ENCODE measurements around the gene PCDH1. TPM values are rescaled to one million over a fixed set of nuclear protein-coding genes. Genes with fewer than 3 reads are reported as not detected.

The PCDH1 gene
- polyA plus RNA-seq (2012; ENCODE audit: insufficient read length, low read depth), result 12.1 TPM

DNA sequence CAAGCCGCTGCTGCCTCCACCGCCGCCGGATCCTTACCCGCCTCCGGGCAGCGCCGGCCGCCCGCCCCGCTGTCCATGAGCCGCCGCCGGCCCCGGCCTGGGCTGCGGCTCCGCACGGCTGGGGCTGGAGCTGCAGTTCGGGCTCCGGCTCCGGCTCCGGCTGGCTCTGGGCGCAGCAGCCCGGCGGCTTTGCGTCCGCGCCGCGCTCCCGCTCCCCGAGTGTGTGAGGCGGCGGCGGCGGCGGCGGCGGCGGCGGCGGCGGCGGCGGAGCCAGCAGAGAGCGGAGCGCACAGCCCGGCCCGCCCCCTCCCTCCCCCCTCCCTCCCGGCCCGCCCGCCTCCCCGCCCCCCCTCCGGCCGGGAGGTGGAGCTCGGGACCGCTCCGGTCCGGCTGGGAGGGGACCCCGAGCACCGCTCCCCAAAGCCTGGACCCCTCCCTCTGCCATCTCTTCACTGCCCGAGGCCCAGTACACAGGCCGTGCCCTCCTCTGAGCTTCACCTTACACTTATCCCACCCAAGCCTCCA, at the start of gene PCDH1:
Gene PCDH1, minus strand, starts transcription at position 225 of the 525 bp plus-strand sequence. Its CDS starts 148 bp downstream, at position 77.
- TF ChIP-seq FOXP2 (optimal IDR thresholded peaks at IDR 0.05; ENCODE audit: borderline replicate concordance, extremely low read depth, extremely low read length, insufficient read depth) (no peak), SIN3A (IDR thresholded peaks at IDR 0.05; ENCODE audit: borderline replicate concordance, insufficient read depth, low read length) (no peak), TAF1 (IDR thresholded peaks at IDR 0.05; ENCODE audit: borderline replicate concordance, insufficient read depth, low read length) (no peak), POLR2AphosphoS5 (IDR thresholded peaks at IDR 0.05; ENCODE audit: low read depth, low read length) (no peak)
- TF ChIP-seq, protein P1, sequence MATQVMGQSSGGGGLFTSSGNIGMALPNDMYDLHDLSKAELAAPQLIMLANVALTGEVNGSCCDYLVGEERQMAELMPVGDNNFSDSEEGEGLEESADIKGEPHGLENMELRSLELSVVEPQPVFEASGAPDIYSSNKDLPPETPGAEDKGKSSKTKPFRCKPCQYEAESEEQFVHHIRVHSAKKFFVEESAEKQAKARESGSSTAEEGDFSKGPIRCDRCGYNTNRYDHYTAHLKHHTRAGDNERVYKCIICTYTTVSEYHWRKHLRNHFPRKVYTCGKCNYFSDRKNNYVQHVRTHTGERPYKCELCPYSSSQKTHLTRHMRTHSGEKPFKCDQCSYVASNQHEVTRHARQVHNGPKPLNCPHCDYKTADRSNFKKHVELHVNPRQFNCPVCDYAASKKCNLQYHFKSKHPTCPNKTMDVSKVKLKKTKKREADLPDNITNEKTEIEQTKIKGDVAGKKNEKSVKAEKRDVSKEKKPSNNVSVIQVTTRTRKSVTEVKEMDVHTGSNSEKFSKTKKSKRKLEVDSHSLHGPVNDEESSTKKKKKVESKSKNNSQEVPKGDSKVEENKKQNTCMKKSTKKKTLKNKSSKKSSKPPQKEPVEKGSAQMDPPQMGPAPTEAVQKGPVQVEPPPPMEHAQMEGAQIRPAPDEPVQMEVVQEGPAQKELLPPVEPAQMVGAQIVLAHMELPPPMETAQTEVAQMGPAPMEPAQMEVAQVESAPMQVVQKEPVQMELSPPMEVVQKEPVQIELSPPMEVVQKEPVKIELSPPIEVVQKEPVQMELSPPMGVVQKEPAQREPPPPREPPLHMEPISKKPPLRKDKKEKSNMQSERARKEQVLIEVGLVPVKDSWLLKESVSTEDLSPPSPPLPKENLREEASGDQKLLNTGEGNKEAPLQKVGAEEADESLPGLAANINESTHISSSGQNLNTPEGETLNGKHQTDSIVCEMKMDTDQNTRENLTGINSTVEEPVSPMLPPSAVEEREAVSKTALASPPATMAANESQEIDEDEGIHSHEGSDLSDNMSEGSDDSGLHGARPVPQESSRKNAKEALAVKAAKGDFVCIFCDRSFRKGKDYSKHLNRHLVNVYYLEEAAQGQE (IDR thresholded peaks at IDR 0.05; ENCODE audit: insufficient read depth in 1 of 2, low read depth in 2 of 2, low read length in 2 of 2), result no peak

DNA sequence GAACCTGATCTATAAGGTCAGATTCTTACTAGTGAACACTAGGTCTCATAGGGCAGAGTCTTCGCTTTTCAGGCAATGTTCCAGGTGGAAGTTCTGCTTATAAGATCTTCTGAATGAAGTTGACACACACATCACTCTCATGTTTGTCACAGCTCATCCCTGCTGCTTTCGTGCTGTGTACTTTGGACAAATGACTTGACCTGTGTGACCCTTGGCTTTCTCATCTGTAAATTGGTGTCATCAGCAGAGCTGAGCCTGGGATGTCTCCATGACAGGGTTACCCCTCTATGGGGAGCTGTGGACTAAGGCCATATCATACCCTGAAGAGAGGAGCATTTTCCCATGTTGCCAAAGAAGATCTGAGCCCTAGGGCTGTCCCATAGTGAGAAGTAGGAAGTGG, 48.2 kb upstream of the PCDH1 start:
- TF ChIP-seq, protein P1 (IDR thresholded peaks at IDR 0.05; ENCODE audit: insufficient read depth in 1 of 2, low read depth in 2 of 2, low read length in 2 of 2), result no peak
- TF ChIP-seq FOXP2 (optimal IDR thresholded peaks at IDR 0.05; ENCODE audit: borderline replicate concordance, extremely low read depth, extremely low read length, insufficient read depth) (no peak), SIN3A (IDR thresholded peaks at IDR 0.05; ENCODE audit: borderline replicate concordance, insufficient read depth, low read length) (no peak), TAF1 (IDR thresholded peaks at IDR 0.05; ENCODE audit: borderline replicate concordance, insufficient read depth, low read length) (no peak), POLR2AphosphoS5 (IDR thresholded peaks at IDR 0.05; ENCODE audit: low read depth, low read length) (no peak)

DNA sequence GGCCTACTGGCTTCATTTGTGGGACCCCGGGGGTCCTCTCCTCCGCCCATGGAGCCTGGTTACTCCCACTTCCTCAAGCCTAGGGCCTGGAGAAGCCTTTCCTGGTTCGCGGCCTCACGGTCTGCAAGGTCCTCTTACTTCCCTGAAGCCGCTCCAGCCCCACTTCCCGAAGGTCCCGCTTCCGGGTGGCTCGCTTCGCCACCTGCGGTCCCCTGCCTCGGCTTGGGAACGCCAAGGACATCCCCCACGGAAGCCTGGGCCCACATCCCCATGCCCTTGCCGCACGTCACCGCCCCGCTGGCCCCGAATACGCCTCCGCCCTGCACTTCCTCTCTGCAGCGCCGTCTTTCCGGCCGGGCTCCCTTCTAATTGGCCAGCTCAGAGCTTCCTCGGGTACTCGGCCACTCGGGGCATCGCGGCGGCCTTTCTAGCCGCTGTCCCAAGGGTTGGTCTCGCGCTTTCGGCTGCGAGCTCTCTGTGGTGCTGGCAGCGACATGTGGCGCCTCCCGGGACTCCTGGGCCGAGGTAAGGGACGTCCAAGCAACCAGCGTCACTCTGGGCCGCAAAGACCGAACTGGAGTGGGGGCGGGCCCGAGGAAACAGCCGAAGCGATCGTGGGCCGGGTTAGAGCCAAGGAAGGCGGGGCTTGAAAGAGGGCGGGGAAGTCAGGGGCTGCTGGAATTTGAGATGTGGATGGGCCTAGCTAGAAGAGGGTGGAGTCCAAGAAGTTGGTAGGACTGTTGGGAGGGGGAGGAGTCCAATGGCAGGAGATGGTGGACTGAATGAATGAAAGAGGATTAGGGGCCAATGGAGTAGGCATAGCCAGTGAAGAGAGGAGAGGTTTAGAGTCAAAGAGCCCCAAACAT, 45.5 kb upstream of the PCDH1 start, which contains the start of gene DELE1:
Gene DELE1, plus strand, starts transcription at position 424 of the 866 bp plus-strand sequence. Its CDS starts 71 bp downstream, at position 495.
- TF ChIP-seq SIN3A (IDR thresholded peaks at IDR 0.05; ENCODE audit: borderline replicate concordance, insufficient read depth, low read length) (0 out of 2 replicates have a peak, but pooled peaks have one; percentile 31), POLR2AphosphoS5 (IDR thresholded peaks at IDR 0.05; ENCODE audit: low read depth, low read length) (peak; percentile 97), FOXP2 (optimal IDR thresholded peaks at IDR 0.05; ENCODE audit: borderline replicate concordance, extremely low read depth, extremely low read length, insufficient read depth) (peak; percentile 81)
- TF ChIP-seq, protein P1 (IDR thresholded peaks at IDR 0.05; ENCODE audit: insufficient read depth in 1 of 2, low read depth in 2 of 2, low read length in 2 of 2), result no peak

DNA sequence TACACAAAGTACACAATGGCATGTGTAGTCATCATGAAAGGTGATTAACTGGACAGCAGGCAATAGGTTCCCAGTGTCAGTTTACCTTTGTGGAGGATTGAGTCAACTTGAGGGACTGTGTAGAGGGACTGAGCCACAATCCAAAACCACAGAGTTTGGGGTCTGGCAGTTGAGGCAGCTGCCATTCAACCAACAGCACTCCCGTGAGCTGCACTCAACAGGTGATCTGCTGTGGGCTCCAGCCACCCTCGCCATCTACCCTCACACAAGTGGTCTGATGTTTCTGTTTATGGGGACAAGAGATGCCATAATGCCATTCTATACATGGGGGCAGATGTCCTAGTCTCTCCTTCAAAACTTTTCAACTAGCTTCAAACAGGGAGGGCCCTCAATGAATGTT, 42.6 kb upstream of the PCDH1 start:
- TF ChIP-seq POLR2AphosphoS5 (IDR thresholded peaks at IDR 0.05; ENCODE audit: low read depth, low read length), result no peak
- TF ChIP-seq, protein P1 (IDR thresholded peaks at IDR 0.05; ENCODE audit: insufficient read depth in 1 of 2, low read depth in 2 of 2, low read length in 2 of 2), result no peak
- TF ChIP-seq TAF1 (IDR thresholded peaks at IDR 0.05; ENCODE audit: borderline replicate concordance, insufficient read depth, low read length), result no peak
- TF ChIP-seq SIN3A (IDR thresholded peaks at IDR 0.05; ENCODE audit: borderline replicate concordance, insufficient read depth, low read length), result no peak
- no peak for TF ChIP-seq FOXP2 (optimal IDR thresholded peaks at IDR 0.05; ENCODE audit: borderline replicate concordance, extremely low read depth, extremely low read length, insufficient read depth)
